ENCODE data around the gene FAM162B.
"Not testable (repeated sequence)": the region's sequence is repeated elsewhere in the genome, so short reads cannot be mapped to it uniquely, and the experiment has no call there.

Gene FAM162B

DNA sequence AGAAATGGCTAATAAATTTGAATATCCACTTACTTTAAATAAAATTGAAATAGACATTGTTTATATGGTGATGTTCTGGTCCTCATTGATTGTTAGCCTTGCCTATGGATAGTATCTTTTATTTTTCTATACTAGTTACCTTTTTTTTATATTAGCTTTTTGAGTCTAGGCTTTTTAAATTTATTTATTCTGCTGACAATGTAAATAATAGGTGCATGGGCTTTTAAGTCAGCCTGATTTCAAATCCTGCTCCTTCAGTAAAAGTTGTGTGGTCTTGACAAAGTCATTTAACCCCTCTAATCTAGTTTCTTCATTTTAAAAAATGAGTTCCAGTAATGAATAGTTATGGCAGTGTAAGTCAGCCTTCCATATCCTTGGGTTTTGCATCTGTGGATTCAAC lies 38.6 kb downstream of the FAM162B start:
- no peak for DNase-seq (ENCODE audit: low read depth)

DNA sequence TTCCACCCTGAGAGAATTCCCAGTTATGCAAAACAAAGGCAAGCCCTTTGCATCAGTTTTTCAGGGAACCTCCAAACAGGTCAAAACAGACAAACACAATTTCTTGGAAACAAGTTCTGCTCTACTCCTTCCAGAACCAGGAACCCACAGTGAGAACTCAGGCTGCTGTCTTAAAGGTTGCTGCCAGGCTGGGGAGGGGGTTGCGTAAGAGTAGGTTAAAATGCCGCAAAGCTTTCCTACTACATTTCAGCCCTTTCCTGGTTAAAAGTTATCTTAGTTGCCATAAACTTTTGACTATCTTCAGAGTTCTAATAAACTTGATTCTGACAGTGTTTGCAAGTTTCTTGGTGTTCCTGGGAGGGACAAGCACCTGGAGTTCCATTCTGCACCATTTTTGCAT lies 50.8 kb downstream of the FAM162B start:
- DNase-seq (ENCODE audit: low read depth) = no peak

- no peak for DNase-seq (ENCODE audit: low read depth)
These were observed 51.2 kb downstream of the FAM162B start for GRCh38 chr6:116714296-116714695.

- no peak for DNase-seq (ENCODE audit: low read depth)
These were observed 59.6 kb downstream of the FAM162B start for GRCh38 chr6:116705917-116706316.

GRCh38 chr6:116703888-116704287 lies 61.6 kb downstream of the FAM162B start:
- not testable (repeated sequence) for DNase-seq (ENCODE audit: low read depth)

Measured in activated T-cell treated with anti-CD3 and anti-CD28 coated beads for 48 hours (primary cell).